Endothelial cell of umbilical vein (primary cell): Measurements from ENCODE around the gene CENPB. TPM values are rescaled to one million over a fixed set of nuclear protein-coding genes. Genes with fewer than 3 reads are reported as not detected.

ENCODE experiments used
- Bru-seq: library from RNA; stranded (reverse); fragments of 400-500 nt; gene quantifications from one replicate; lab custom pipeline; 2021; lab: Mats Ljungman, UMichigan
- BruChase-seq, 2 experiments: library from RNA; stranded (reverse); fragments of 400-500 nt; gene quantifications; one replicate each; lab custom pipeline; 2021; lab: Mats Ljungman, UMichigan
- BruUV-seq: library from RNA; stranded (reverse); fragments of 400-500 nt; replicated peaks from 2 replicates; lab custom pipeline; 2021; lab: Mats Ljungman, UMichigan
- CTCF ChIA-PET: fragments of 300-600, 350-600 bp; sonication (Branson Sonifier 250); formaldehyde crosslinking; loops from one replicate; lab custom pipeline; 2021; ENCODE audit warnings: antibody characterized with exemption, inconsistent platforms; lab: Charles Lee
- POLR2A ChIA-PET: fragments of 300-600, 350-600 bp; sonication (Branson Sonifier 250); formaldehyde crosslinking; loops from one replicate; lab custom pipeline; 2021; ENCODE audit warnings: antibody characterized with exemption, inconsistent platforms; lab: Charles Lee
- DNase-seq: peaks from one replicate; pipeline ENCODE4 v3.0.0-alpha.2; 2011; ENCODE audit warnings: low read depth, low spot score
- FAIRE-seq: peaks from 2 replicates; lab custom pipeline; 2011; peaks lifted over from hg19 to GRCh38; lab: Jason Lieb, UNC
- H2AFZ ChIP-seq: 2 replicates; pipeline ENCODE4 v1.6.0; 2012; ENCODE audit warnings: low read depth, low read length, control low read depth, inconsistent platforms
- H3K27ac ChIP-seq: 2 replicates; pipeline ENCODE4 v1.5.1; 2011; ENCODE audit warnings: low read depth, mild to moderate bottlenecking, control low read depth, low read length, moderate library complexity; ENCODE audit not compliant: insufficient read depth
- H3K27me3 ChIP-seq, 2 experiments: 2 replicates each; pipeline versions ENCODE4 v1.6.0 to v1.6.1; 2011; ENCODE audit warnings: low read length in 2 of 2, mixed read lengths in 1 of 2; ENCODE audit not compliant: control insufficient read depth in 2 of 2, insufficient read depth in 2 of 2
- H3K36me3 ChIP-seq, 2 experiments: 2 replicates in 1 of 2; 3 replicates in 1 of 2; pipeline ENCODE4 v1.5.1; 2011; ENCODE audit warnings: low read length in 2 of 2, mild to moderate bottlenecking in 1 of 2, moderate library complexity in 1 of 2; ENCODE audit not compliant: control insufficient read depth in 2 of 2, insufficient read depth in 2 of 2; ENCODE audit errors: extremely low read depth in 1 of 2
- H3K4me1 ChIP-seq: 3 replicates; pipeline ENCODE4 v1.5.1; 2011; ENCODE audit warnings: mild to moderate bottlenecking, low read length; ENCODE audit not compliant: control insufficient read depth, insufficient read depth; ENCODE audit errors: extremely low read depth
- H3K4me2 ChIP-seq: 2 replicates; pipeline ENCODE4 v1.6.1; 2011; ENCODE audit warnings: low read length, control low read depth, mixed read lengths; ENCODE audit not compliant: insufficient read depth
- H3K4me3 ChIP-seq, 3 experiments: fragments of 200-600 bp in 1 of 3; sonication (generic), shearing (Covaris generic) in 1 of 3; replicated peaks in 1 of 3; 2 replicates each; pipeline ENCODE4 v1.5.1; 2011 to 2016; ENCODE audit warnings: control low read depth in 3 of 3, low read length in 3 of 3, mild to moderate bottlenecking in 2 of 3, inconsistent platforms in 1 of 3, low read depth in 1 of 3, moderate library complexity in 1 of 3; ENCODE audit not compliant: insufficient read depth in 1 of 3
- H3K79me2 ChIP-seq: 2 replicates; pipeline ENCODE4 v1.6.0; 2012; ENCODE audit warnings: low read length, inconsistent platforms; ENCODE audit not compliant: control insufficient read depth, insufficient read depth
- H3K9ac ChIP-seq: replicated peaks from 2 replicates; pipeline ENCODE3; 2011; ENCODE audit warnings: low read length, control low read depth; ENCODE audit not compliant: insufficient read depth; ENCODE audit errors: extremely low read depth
- H3K9me1 ChIP-seq: replicated peaks from 3 replicates; pipeline ENCODE4 v1.6.0; 2011; ENCODE audit warnings: mild to moderate bottlenecking, low read length; ENCODE audit not compliant: control insufficient read depth, insufficient read depth; ENCODE audit errors: extremely low read depth
- H3K9me3 ChIP-seq: replicated peaks from 2 replicates; pipeline ENCODE4 v1.5.1; 2012; ENCODE audit warnings: low read length, inconsistent platforms; ENCODE audit not compliant: control insufficient read depth, insufficient read depth
- H4K20me1 ChIP-seq: replicated peaks from 2 replicates; pipeline ENCODE3; 2011; ENCODE audit warnings: mild to moderate bottlenecking, low read length; ENCODE audit not compliant: control insufficient read depth, insufficient read depth; ENCODE audit errors: extremely low read depth
- CTCF ChIP-seq, 2 donors: IDR thresholded peaks; 1 replicate in 1 of 2; 2 replicates in 1 of 2; pipeline ENCODE4 v1.5.1; 2011; ENCODE audit warnings: low read length in 2 of 2, mild to moderate bottlenecking in 2 of 2, moderate library complexity in 2 of 2, control low read depth in 1 of 2, inconsistent platforms in 1 of 2, low read depth in 1 of 2; ENCODE audit not compliant: insufficient read depth in 1 of 2; ENCODE audit errors: extremely low read depth in 1 of 2
- EZH2 ChIP-seq: IDR thresholded peaks from 2 replicates; pipeline ENCODE4 v1.6.1; 2012; ENCODE audit warnings: borderline replicate concordance, low read depth, mild to moderate bottlenecking, moderate library complexity, low read length, inconsistent platforms; ENCODE audit not compliant: severe bottlenecking
- GATA2 ChIP-seq: IDR thresholded peaks from 2 replicates; pipeline ENCODE4 v1.7.0; 2011; ENCODE audit warnings: low read depth, mild to moderate bottlenecking, moderate library complexity, mixed read lengths, low read length; ENCODE audit not compliant: insufficient read length, insufficient read depth
- JUN ChIP-seq: IDR thresholded peaks from 2 replicates; pipeline ENCODE4 v1.6.1; 2011; ENCODE audit warnings: borderline replicate concordance, low read depth; ENCODE audit not compliant: insufficient read length, insufficient read depth
- MYC ChIP-seq: IDR thresholded peaks from one replicate; pipeline ENCODE4 v1.6.1; 2011; ENCODE audit warnings: mild to moderate bottlenecking, low read depth, low read length
- POLR2AphosphoS5 ChIP-seq: IDR thresholded peaks from 2 replicates; pipeline ENCODE4 v1.6.1; 2012; ENCODE audit warnings: low read depth, mild to moderate bottlenecking, control low read depth, low read length, moderate library complexity; ENCODE audit not compliant: insufficient read depth
- dilution Hi-C: fragments of 300-500 bp; cut with MboI; formaldehyde crosslinking; loops from one replicate; pipeline ENCODE4 v1.15.0; 2019; ENCODE audit warnings: low sequenced_read_pairs; ENCODE audit not compliant: extremely low pct_ligation_motif_present
- intact Hi-C: fragments of 100-400 bp; cut with micrococcal nuclease; formaldehyde crosslinking; loops from one replicate; pipeline ENCODE4 v1.10.0; 2022
- long read RNA-seq: library from polyadenylated mRNA; stranded (forward); transcript quantifications from one replicate; pipeline ENCODE4 v2.0.0, GENCODE V29; 2021
- polyA minus RNA-seq, 3 experiments: library from RNA; depleted of rRNA, polyadenylated mRNA; stranded (reverse); fragments of >200 nt; gene quantifications; 1 replicate in 1 of 3; 2 replicates in 2 of 3; pipeline ENCODE4 v1.2.3, GENCODE V29; 2011
- polyA plus RNA-seq, 4 experiments: library from polyadenylated mRNA; depleted of rRNA in 3 of 4; stranded (reverse) in 3 of 4; unstranded in 1 of 4; fragments of >200 nt; gene quantifications; 2 replicates each; pipeline versions ENCODE4 v1.2.1 to v1.2.3, GENCODE V29; 2011 to 2012; ENCODE audit warnings: missing spikeins in 1 of 4
- total RNA-seq: library from RNA; stranded (reverse); gene quantifications from 2 replicates; pipeline ENCODE4 v1.2.3, GENCODE V29; 2021

The CENPB gene
- total RNA-seq (82.2 and 90.3 TPM in 2 replicates), polyA plus RNA-seq (30.4 and 35.7 TPM in 2 replicates), polyA minus RNA-seq (36.7 and 45.2 TPM in 2 replicates), Bru-seq, nascent RNA (percentile 74 among the genes with signal in this experiment), BruChase-seq, experiment 1, labeled RNA remaining after a 6-hour chase (percentile 94 among the genes with signal in this experiment), BruChase-seq, experiment 2, labeled RNA remaining after a 2-hour chase (percentile 93 among the genes with signal in this experiment)
- polyA plus RNA-seq (2011; cell fraction: cytosol; rRNA removed), result 31.2 and 35.9 TPM in 2 replicates
- polyA plus RNA-seq (2011; cell fraction: nucleus; rRNA removed), result 20.1 and 24.4 TPM in 2 replicates
- 57.3 and 58.0 TPM in 2 replicates for polyA plus RNA-seq (2012)
- polyA minus RNA-seq (2011; cell fraction: cytosol; rRNA and poly(A)+ RNA removed), result 53.1 TPM
- 10.9 and 19.3 TPM in 2 replicates for polyA minus RNA-seq (2011; cell fraction: nucleus; rRNA and poly(A)+ RNA removed)
- long read RNA-seq, transcript CENPB-201 (1 exons, 2,840 nt), result major isoform, 25 of 25 reads
- long read RNA-seq, partial matches to known transcripts, result 0 of 25 reads
- long read RNA-seq, other reads (novel, unspliced or antisense), result 0 of 25 reads

GRCh38 chr20:3786665-3787323, at the start of gene CENPB:
TSS of gene CENPB (minus strand) at chr20:3786740. CDS start at chr20:3786483, 257 bp downstream.
- dilution Hi-C loops (no loop called here), intact Hi-C loops (loop anchor here (1.0 kb wide), 3 partner anchors 34 to 299 kb away; partner anchors contain the start of gene AP5S1)
- Histone ChIP-seq H3K9me1 (no peaks in the 10 kb centered on the region), H3K36me3 (peaks cover 0 to 5% of the 10 kb centered on the region in 2 experiments), H3K27ac (peak within 1 kb of the TSS; percentile 0), H3K27me3 (no peaks in the 10 kb centered on the region), H3K79me2 (peaks cover 31% of the 10 kb centered on the region), H3K9me3 (no peaks in the 10 kb centered on the region), H3K4me1 (peaks cover 18% of the 10 kb centered on the region), H3K4me3 (peak within 1 kb of the TSS; percentile 30 to 62 (median 58)), H3K9ac (peak within 1 kb of the TSS; percentile 44), H2AFZ (peak within 1 kb of the TSS; percentile 5), H4K20me1 (no peaks in the 10 kb centered on the region), H3K4me2 (peak within 1 kb of the TSS; percentile 76)
- FAIRE-seq (peak; percentile 75), DNase-seq (peak; percentile 83)
- BruUV-seq, result no TSS peak
- POLR2A ChIA-PET, result interaction anchor here (0.6 to 1.0 kb wide), 2 partner anchors 32 to 34 kb away, joined by 4 read pairs; partner anchors contain the start of gene AP5S1
- CTCF ChIA-PET, result interaction anchor here (0.7 to 7.6 kb wide), 30 partner anchors 8 to 299 kb away, joined by 3 to 214 read pairs (median 4); partner anchors contain the start of genes ADISSP, AP5S1 and CDC25B
- TF ChIP-seq POLR2AphosphoS5 (peak; percentile 58), GATA2 (no peak), EZH2 (no peak), CTCF (IDR thresholded peaks at IDR 0.05; ENCODE audit: extremely low read depth in 1 of 2, insufficient read depth in 1 of 2, low read depth in 1 of 2, low read length in 2 of 2) (peak; percentile 56 to 62), JUN (no peak), MYC (no peak)
